WTC11 (cell line): ENCODE data around the gene SPOCD1. TPM values are rescaled to one million over a fixed set of nuclear protein-coding genes. Genes with fewer than 3 reads are reported as not detected.
A peak's percentile ranks its signal among the peaks of the same experiment; 100 is the strongest.

Source experiments
- ATAC-seq: fragments of 200-7000 bp; cut with Tn5 transposase; 2 replicates; pipeline ENCODE4 v1.10.0; 2021; ENCODE audit warnings: mild to moderate bottlenecking, moderate library complexity
- CTCF ChIA-PET: fragments of 300-600 bp; sonication (Branson Sonifier 250); formaldehyde crosslinking; loops from one replicate; lab custom pipeline; 2021; ENCODE audit warnings: antibody characterized with exemption; lab: Charles Lee
- POLR2A ChIA-PET: fragments of 350-600 bp; sonication (Branson Sonifier 250); formaldehyde crosslinking; loops from one replicate; lab custom pipeline; 2021; ENCODE audit warnings: antibody characterized with exemption; lab: Charles Lee
- DNase-seq: peaks from one replicate; pipeline ENCODE4 v3.0.0; 2021; ENCODE audit warnings: low spot score
- H3K27ac Mint-ChIP-seq: 2 replicates; pipeline ENCODE4 v1.8.0; 2021; ENCODE audit warnings: mixed read lengths
- H3K27me3 Mint-ChIP-seq: 2 replicates; pipeline ENCODE4 v1.8.0; 2021; ENCODE audit warnings: low read depth, mild to moderate bottlenecking, moderate library complexity, mixed read lengths
- H3K36me3 Mint-ChIP-seq: 2 replicates; pipeline ENCODE4 v1.8.0; 2021; ENCODE audit warnings: mixed read lengths
- H3K4me1 Mint-ChIP-seq: 2 replicates; pipeline ENCODE4 v1.8.0; 2022; ENCODE audit warnings: mixed read lengths
- H3K4me3 Mint-ChIP-seq: 2 replicates; pipeline ENCODE4 v1.8.0; 2021; ENCODE audit warnings: mild to moderate bottlenecking, moderate library complexity, mixed read lengths
- H3K9me3 Mint-ChIP-seq: 2 replicates; pipeline ENCODE4 v1.8.0; 2021; ENCODE audit warnings: mixed read lengths
- ARID4B ChIP-seq: sonication (generic); formaldehyde crosslinking; IDR thresholded peaks from 2 replicates; pipeline ENCODE4 v1.8.0; 2023; ENCODE audit warnings: missing genetic modification reagents, mild to moderate bottlenecking, borderline replicate concordance
- ATF6 ChIP-seq: sonication (generic); formaldehyde crosslinking; IDR thresholded peaks from 2 replicates; pipeline ENCODE4 v1.8.1; 2023; ENCODE audit warnings: mild to moderate bottlenecking, missing genetic modification reagents
- CTCF ChIP-seq: fragments of 200-600 bp; IDR thresholded peaks from 2 replicates; pipeline ENCODE4 v1.8.0; 2022; ENCODE audit warnings: antibody characterized with exemption
- FOXK1 ChIP-seq: sonication (generic); formaldehyde crosslinking; IDR thresholded peaks from 2 replicates; pipeline ENCODE4 v1.8.0; 2022; ENCODE audit warnings: mild to moderate bottlenecking, moderate library complexity, missing genetic modification reagents
- FOXP1 ChIP-seq: sonication (generic); formaldehyde crosslinking; IDR thresholded peaks from 2 replicates; pipeline ENCODE4 v1.8.0; 2022; ENCODE audit warnings: missing genetic modification reagents, mild to moderate bottlenecking, moderate library complexity, borderline replicate concordance
- GABPB1 ChIP-seq: sonication (generic); formaldehyde crosslinking; IDR thresholded peaks from 2 replicates; pipeline ENCODE4 v1.8.1; 2023; ENCODE audit warnings: mild to moderate bottlenecking, missing genetic modification reagents
- GTF2I ChIP-seq: fragments of 250-450 bp; sonication (Bioruptor Pico); conservative IDR thresholded peaks from 2 replicates; pipeline ENCODE4 v1.4.0; 2021; ENCODE audit warnings: mild to moderate bottlenecking
- JUN ChIP-seq: sonication (generic); formaldehyde crosslinking; IDR thresholded peaks from 2 replicates; pipeline ENCODE4 v1.8.0; 2023; ENCODE audit warnings: mild to moderate bottlenecking, missing genetic modification reagents
- MAX ChIP-seq: sonication (generic); formaldehyde crosslinking; IDR thresholded peaks from 2 replicates; pipeline ENCODE4 v1.8.0; 2022; ENCODE audit warnings: mild to moderate bottlenecking, missing genetic modification reagents
- SMAD3 ChIP-seq: sonication (generic); formaldehyde crosslinking; IDR thresholded peaks from 2 replicates; pipeline ENCODE4 v1.8.0; 2022; ENCODE audit warnings: missing genetic modification reagents, mild to moderate bottlenecking, borderline replicate concordance
- SP1 ChIP-seq: sonication (generic); formaldehyde crosslinking; conservative IDR thresholded peaks from 2 replicates; pipeline ENCODE4 v1.8.1; 2022; ENCODE audit warnings: missing genetic modification reagents
- STAT6 ChIP-seq: sonication (generic); formaldehyde crosslinking; conservative IDR thresholded peaks from 2 replicates; pipeline ENCODE4 v1.8.1; 2023; ENCODE audit warnings: mild to moderate bottlenecking, low read depth, missing genetic modification reagents, moderate library complexity
- TP53 ChIP-seq: sonication (generic); formaldehyde crosslinking; IDR thresholded peaks from 2 replicates; pipeline ENCODE4 v1.8.1; 2023; ENCODE audit warnings: mild to moderate bottlenecking, missing genetic modification reagents
- ZBTB21 ChIP-seq: sonication (generic); formaldehyde crosslinking; IDR thresholded peaks from 2 replicates; pipeline ENCODE4 v1.8.1; 2023; ENCODE audit warnings: mild to moderate bottlenecking, missing genetic modification reagents, borderline replicate concordance
- ZNF138 ChIP-seq: sonication (generic); formaldehyde crosslinking; conservative IDR thresholded peaks from 2 replicates; pipeline ENCODE4 v1.8.1; 2022; ENCODE audit warnings: mild to moderate bottlenecking, moderate library complexity, missing genetic modification reagents
- ZNF232 ChIP-seq: sonication (generic); formaldehyde crosslinking; IDR thresholded peaks from 2 replicates; pipeline ENCODE4 v1.8.0; 2022; ENCODE audit warnings: mild to moderate bottlenecking, missing genetic modification reagents
- total RNA-seq: library from RNA; stranded (reverse); gene quantifications from 3 replicates; pipeline ENCODE4 v1.2.3, GENCODE V29; 2021

Gene SPOCD1
- total RNA-seq, 1 experiment from 2014 or later = 3.0 TPM

- Mint-ChIP-seq H3K4me3 (peak overlapping the region; percentile 83), H3K4me1 (peaks cover 11% of the 10 kb centered on the region), H3K36me3 (no peaks in the 10 kb centered on the region), H3K27me3 (no peaks in the 10 kb centered on the region), H3K27ac (no peak overlapping the region), H3K9me3 (no peaks in the 10 kb centered on the region)
- ChIA-PET POLR2A (interaction anchor here (0.7 to 1.5 kb wide), 7 partner anchors 12 to 391 kb away, joined by 3 to 13 read pairs (median 5); partner anchors contain the start of gene TXLNA), CTCF (interaction anchor here (0.6 to 4.7 kb wide), 86 partner anchors 11 to 486 kb away, joined by 3 to 282 read pairs (median 6); partner anchors contain the start of genes ADGRB2, CCDC28B, COL16A1 and PEF1)
- ATAC-seq (peak; percentile 11), DNase-seq (no peak)
- TF ChIP-seq ARID4B (CRISPR knock-in tag) (no peak), GTF2I (CRISPR knock-in tag) (0 out of 2 replicates have a peak, but pooled peaks have one; percentile 40)
These were observed 27.0 kb downstream of the SPOCD1 start for GRCh38 chr1:31788825-31789256.

- H3K27ac Mint-ChIP-seq = peak overlapping the region; percentile 93
- POLR2A ChIA-PET = interaction anchor here (1.1 to 1.5 kb wide), 4 partner anchors 25 to 73 kb away, joined by 4 to 13 read pairs (median 6); no protein-coding TSS in a partner anchor
- CTCF ChIA-PET = interaction anchor here (0.6 to 4.7 kb wide), 69 partner anchors 10 to 486 kb away, joined by 3 to 282 read pairs (median 8); partner anchors contain the start of genes ADGRB2, COL16A1, PEF1 and PTP4A2
- TF ChIP-seq JUN (no peak), MAX (CRISPR knock-in tag) (peak; percentile 77; the same call in 1 of the 2 replicates), FOXP1 (CRISPR knock-in tag) (no peak), ZBTB21 (CRISPR knock-in tag) (no peak), ZNF138 (CRISPR knock-in tag) (no peak), STAT6 (CRISPR knock-in tag) (no peak), ARID4B (CRISPR knock-in tag) (peak; percentile 53; the same call in 1 of the 2 replicates), ZNF232 (CRISPR knock-in tag) (peak; percentile 37; the same call in 1 of the 2 replicates), CTCF (no peak), SMAD3 (CRISPR knock-in tag) (peak; percentile 76), SP1 (CRISPR knock-in tag) (peak; percentile 39; the same call in 1 of the 2 replicates), ATF6 (CRISPR knock-in tag) (no peak), TP53 (no peak), FOXK1 (CRISPR knock-in tag) (0 out of 2 replicates have a peak, but pooled peaks have one; percentile 51), GABPB1 (CRISPR knock-in tag) (no peak)
- TF ChIP-seq, all 79 proteins: peak for 6
- peak overlapping the region; percentile 83 for H3K4me3 Mint-ChIP-seq
- DNase-seq = peak; percentile 97
- no peaks in the 10 kb centered on the region for H3K27me3 Mint-ChIP-seq
- peaks cover 12% of the 10 kb centered on the region for H3K4me1 Mint-ChIP-seq
- H3K36me3 Mint-ChIP-seq = no peaks in the 10 kb centered on the region
- no peaks in the 10 kb centered on the region for H3K9me3 Mint-ChIP-seq
- peak; percentile 67 for ATAC-seq
These were observed 27.5 kb downstream of the SPOCD1 start for GRCh38 chr1:31788138-31788824.
